ENCODE results near the gene CHRM4.

- TF ChIP-seq POLR2A (IDR thresholded peaks at IDR 0.05) (no peak), CTCF (IDR thresholded peaks at IDR 0.05) (no peak)
Observed at GRCh38 chr11:46413760-46414465, 22.3 kb upstream of the CHRM4 start.

All from body of pancreas (tissue), 4 donors.